Bone marrow (tissue), 2 donors: Measurements from ENCODE around the gene THOP1.

ENCODE experiments used
- DNase-seq, 2 donors: peaks; one replicate each; lab custom pipeline; 2025; lab: John Stamatoyannopoulos, UW

Gene THOP1

DNA sequence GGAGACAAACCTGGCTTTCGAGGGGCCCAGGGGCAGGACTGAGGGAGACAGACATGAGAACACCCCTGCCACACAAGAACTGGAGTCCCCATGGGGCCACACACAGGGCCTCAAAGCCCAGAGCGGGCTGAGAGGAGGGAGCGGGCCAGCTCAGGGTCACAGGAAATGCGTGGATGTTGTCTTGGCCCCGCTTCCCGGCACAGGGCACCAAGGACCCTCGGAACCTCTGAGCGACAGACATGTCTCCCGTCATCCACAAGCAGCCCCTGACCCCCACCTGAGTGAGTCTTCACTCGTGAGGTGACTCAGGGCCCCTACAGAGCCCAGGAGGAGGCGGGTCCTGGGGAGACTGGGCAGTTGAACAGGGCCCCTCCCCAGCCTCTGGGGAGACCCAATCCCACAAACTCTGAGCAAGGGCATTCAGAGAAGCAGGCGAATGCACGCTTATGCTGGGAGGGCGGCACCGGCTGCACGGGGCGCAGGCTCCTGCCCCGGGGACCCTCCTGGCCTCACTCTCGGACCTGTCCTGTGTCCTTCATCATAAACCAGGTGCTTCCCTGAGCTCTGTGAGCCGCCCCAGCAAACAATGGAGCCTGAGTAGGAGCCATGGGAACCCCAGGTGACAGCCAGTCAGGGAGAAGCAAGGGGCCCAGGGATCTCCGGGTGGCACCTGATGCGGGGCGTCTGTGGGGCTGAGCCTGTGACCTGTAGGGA is 22.4 kb upstream of the THOP1 start:
- DNase-seq = no peak

DNA sequence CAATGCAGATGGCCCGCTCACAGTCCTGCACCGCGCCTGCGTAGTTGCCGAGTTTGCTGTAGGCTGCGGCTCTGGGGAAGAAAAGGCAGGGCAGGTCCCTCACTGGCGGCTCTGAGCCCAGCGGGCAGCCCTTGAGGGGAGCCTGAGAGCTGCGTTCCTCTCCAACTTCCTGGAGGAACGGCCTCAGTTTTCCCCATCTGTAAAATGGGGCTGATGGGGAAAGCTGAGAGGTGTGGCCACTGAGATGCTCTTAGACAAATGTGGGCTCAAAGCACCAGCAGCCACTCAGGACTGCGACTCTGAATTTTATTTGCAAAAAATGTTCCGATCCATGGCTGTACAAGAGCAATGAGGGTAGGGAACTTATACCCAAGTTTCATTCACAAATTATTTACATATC is 21.6 kb upstream of the THOP1 start:
- no peak for DNase-seq

DNA sequence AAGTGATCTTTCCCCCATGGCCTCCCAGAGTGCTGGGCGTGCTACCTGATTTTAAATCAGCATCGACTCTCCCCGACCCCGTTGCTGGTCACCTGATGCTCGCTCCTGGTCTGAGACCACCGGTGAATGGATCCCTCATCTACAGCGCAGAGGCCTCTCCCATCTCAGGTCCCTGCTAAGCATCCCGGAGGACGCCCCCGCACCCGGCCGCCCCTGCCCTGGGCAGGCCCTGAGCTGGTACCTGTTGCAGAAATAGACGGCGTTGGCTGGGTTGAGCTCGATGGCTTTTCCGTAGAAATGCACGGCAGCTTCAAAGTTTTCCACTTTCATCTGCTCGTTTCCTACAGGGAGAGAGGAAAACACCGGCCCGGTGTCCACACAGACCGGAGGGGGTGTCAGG is 20.4 kb upstream of the THOP1 start:
- DNase-seq = no peak

DNA sequence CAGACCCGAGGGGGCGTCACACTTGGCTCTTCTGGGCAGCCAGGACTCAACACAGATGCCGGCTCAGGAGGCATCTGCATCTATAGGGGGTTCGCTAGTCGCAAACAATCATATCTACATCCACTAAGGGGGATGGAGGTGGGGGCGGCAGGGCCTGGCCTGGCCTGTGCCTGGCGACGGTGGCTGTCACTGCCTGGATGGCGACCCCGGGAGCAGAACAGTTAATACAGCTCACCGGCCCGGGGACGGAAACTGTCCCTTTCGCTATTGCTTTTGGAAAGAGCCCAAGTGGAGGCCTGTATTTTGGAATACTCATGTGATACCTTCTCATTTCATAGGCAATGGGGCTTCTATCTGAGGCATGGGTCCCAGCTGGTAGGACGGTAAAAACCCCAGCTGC is 19.9 kb upstream of the THOP1 start:
- no peak for DNase-seq

DNA sequence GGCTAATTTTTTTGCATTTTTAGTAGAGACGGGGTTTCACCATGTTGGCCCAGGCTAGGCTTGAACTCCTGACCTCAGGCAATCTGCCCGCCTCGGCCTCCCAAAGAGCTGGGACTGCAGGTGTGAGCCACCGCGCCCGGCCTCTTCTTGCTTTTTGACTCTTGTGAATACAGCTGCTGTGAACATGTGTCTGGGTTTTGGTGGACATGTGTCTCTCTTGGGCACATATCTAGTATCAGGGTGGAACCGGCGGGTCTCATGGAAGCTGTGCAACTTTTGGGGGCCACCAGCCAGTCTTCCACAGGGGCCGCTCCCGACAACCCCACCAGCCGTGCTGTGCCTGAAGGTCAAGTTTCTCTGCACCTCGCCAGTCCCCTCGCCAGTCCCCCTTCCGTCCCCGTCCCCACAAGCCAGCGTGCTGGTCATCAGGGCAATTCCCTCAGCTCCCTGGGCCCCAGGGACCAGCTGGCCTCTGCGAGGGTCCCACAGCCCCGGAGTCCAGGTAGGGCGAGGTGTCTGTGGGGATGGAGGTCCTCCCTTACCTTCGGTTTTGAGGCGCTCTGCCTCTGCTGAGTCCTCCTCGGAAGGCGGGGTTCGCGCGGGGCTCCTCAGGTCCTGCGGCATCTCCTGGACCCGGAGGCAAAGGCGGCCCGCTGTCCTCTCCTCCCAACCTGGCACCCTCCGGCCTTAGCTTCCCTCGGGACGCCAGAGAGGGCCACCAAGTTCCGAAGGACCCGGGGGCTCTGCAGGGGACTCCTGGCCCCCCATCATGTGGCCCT is 18.5 kb upstream of the THOP1 start:
- no peak for DNase-seq

DNA sequence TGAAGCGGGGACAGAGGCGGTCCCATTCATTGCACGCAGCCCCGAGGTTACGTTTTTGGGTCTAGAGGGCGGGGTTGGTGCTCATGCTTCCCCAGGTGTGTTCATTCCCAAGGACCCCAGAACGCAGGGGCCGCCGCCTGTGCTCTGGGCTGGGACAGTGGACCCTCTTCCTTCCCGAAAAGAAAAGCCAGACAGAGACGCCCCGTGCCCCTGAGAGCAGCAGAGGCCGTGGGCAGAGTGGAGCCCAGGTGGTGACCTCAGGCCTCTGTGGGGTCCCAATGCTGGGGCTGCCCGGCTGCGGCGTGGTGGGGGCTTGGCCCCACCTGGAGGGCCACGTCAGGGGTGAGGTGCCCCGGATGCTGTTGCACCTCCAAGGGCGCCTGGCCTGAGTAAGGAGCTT is 17.6 kb upstream of the THOP1 start:
- DNase-seq = no peak

DNA sequence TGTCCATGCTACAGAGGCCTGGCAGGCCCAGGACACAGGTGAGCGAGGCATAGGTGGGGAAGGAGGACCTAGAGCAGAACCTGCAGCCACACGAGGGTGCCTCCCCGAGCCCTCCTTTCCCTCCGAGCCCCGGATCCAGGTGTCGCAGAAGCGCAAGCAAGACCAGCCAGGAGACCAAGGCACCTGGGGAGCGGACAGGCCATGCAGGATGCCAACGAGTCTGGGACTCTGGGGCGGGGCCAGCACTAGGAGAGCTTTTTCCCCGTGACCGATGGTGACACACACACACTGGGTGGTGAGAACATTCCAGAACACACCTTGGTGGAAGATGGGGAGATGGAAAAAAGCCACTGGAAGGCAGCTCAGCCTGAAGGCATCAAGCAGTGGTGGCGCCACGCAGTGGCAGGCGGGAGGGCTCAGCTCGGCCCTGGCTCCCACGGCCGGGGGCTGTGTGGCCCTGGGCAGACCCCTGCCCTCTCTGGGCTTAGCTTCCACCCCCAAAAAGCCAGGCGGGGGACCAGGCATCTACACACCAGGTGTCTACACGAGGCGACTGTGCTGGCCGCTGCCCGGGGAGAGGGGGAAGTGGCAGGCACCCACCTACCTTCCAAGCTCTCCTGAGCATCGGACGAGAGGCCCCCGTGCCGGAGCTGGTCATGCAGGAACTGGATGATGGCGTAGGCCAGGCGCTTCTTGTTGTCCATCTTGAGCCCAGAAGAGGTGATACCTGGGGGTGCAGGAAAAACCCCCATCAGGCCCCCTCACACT is 16.8 kb upstream of the THOP1 start:
- no peak for DNase-seq

DNA sequence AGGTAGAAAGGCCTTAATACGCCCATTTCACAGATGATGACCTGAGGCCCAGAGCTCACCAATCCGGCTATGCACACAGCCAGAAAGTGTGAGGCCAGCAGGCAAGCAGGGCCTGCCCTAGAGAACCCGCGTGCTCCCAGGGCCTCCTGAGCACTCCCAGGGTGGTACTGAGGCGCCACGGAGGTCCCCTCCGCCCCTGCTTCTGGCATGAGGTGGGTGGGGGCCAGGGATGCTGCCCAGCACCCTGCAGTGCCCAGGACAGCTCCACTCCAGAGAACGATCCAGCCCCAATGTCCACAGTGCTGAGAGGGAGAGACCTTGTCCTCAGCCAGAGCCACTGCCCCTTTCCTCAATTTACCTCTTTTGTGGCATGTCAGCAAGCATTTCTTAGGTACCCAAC is 16.1 kb upstream of the THOP1 start:
- DNase-seq = no peak

DNA sequence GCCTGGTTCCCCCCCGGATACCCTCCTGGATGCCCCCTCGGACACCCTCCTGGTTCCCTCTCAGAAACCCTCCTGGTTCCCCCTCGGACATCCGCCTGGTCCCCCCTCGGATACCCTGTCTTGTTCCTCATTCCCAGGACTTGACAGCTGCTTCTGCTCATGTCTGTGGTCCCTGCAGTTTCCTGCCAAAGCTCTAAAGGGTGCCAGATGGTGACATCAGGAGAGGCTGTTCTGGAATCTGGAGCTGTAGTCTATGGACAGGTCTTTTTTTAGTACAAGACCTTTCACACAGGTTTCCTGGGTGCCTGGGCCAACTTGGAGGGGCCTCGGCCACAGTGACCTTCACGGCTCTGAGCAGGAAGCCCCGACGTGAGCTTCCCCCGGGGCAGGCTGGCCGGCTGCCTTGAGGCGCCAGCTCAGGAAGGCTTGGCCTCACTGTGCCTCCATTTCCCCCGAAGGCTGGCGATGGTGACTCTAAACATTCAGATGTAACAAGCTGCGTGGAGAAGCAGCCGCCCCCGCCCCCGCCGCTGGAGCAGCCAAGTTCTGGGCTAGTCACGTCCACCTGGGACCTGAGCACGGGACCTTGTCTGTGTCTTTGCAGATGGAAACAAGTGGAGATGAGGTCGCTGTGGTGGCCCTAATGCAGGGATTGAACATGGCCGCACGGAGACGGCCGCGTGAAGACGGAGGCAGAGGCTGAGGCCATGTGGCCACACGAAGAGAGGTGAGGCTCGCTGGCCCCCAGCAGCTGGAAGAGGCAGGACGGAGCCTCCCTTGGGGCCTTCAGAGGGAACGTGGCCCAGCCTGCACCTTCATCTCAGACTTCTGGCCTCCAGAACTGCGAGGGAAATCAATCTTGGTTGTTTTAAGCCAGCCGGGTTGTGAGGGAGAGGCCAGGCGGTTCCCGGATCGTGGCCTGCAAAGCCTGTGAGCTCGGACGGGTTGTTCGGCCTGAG is 15.0 kb upstream of the THOP1 start:
- DNase-seq = peak in 1 of 2 donors; percentile 77

DNA sequence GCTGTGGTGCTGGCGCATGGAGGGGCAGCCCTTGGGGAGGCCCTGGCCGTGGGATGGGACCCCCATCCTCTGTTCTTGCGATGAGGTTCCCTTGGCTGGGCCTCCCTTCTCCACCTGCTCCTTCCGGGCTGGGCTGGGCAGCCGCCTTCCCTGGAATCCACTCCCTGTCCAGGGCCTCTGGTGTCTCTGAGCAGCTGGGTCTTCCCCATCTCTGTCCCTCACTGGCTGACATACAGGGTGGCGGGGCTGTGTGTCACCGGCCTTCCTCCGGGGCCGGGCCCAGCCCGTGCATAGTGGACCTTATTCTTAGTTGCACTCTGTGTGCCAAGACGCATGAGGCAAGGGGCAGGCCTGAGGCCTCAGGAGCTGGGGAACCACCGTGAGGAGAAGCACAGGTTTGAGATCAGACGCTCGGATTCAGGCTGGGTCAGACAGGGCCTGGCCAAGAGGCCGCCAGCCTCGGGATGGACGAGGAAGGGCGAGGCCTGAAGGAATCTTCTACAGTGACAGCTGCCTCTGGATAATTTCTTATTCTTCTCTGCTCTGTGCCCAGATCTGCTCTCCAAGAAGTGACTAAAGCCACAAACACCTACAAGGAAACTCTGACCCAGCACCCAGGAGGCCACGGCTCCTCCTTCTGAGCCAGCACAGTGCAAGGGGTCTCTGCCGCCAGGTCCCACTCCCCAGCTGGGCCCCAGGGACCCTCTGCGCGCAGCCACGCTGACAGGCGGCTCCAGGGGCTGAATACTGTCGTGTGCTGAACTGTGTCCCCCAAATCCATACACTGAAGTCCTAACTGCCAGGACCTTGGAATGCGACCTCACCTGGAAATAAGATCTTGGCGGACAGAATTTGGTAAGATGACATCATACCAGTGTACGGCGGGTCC is 13.3 kb upstream of the THOP1 start:
- no peak for DNase-seq

DNA sequence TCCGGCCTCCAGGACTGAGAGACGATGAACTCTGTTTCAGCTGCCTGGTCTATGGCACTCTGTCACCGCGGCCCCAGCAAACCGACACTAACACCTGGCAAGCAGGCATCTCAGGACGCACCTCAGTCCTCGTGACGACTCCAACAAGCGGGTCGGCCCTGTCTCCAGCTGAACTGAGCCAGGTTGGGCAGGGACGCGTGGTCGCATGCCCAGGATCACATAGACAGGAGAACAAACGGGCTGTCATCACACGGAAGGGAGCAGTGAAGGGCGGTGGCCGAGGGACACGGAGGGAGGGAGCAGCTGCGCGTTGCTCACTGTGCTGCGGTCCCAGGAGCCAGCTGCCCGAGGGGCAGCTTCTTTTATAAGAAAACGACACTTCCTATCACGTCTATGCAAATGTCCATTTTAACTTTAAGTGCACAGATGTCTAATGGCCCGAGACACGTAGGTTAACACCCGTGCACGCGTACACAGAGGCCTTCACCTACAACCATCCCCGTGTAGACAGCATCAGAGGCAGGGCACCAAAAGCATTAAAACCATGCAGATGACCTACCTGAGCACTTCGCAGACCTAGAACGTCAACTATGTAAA is 11.1 kb upstream of the THOP1 start:
- DNase-seq = no peak

DNA sequence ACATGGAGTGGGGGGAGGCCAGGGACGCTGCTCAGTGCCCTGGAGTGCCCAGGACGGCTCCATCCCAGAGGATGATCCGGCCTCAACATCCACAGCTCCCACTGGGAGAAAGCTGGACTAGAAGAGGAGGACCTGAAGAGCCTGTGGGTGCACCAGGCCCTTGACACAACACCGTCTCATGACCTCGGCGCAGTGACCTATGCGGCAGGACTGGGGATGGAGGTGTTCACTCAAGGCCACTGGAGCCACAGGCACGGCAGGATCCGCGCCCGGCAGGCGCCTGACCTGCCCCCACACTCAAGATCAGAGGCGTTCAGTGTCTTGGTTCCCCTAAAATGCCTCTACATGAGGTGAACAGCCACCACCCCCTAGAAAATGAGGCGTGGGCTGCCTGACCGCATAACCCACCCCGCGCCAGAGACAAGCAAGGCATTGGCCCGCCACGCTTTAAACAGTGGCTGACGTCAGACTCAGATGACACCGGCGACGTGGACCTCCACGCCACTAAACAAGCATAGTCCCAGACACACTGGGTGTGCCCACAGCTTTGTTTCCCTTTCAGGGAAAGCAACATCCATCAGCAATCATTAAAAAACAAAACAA is 10.2 kb upstream of the THOP1 start:
- peak in 1 of 2 donors; percentile 39 for DNase-seq

DNA sequence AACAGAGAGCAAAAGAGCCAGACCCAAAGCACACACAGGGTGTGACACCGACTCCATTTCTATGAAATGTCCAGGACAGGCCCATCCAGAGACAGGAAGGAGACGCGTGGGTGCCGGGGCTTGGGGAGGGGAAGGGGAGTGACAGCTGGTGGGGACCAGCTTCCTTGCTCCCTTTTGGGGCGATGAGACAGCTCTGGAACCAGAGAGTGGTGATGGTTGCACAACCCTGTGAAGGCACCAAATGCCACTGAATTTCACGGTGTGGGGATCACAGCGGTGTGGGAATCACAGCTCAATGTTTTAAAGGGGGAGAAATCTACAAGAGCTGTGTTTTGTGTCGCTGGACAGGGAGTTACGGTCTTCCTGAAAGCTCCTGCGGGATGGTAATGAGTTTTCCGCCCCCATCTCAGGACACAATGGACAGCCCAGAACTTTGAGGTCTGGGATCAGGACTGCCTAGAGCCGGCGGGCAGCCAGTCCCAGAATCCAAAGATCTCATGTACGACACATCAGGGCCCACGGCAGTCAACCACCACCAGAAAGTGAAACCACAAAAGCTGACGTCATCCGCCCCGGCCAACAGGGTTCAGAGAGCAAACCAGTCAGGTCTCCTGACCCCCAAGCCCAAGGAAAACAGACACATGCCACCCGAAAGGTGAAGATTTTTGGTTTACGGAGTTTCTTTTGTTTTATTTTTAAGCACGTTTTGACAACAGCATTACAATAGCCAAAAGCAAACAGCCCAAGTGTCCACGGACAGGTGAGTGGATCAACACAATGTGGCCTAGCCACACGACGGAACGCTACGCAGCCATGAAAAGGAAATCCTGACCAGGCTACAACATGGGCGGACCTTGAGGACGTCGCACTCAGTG is 9.5 kb upstream of the THOP1 start:
- peak; percentile 59 to 68 for DNase-seq

DNA sequence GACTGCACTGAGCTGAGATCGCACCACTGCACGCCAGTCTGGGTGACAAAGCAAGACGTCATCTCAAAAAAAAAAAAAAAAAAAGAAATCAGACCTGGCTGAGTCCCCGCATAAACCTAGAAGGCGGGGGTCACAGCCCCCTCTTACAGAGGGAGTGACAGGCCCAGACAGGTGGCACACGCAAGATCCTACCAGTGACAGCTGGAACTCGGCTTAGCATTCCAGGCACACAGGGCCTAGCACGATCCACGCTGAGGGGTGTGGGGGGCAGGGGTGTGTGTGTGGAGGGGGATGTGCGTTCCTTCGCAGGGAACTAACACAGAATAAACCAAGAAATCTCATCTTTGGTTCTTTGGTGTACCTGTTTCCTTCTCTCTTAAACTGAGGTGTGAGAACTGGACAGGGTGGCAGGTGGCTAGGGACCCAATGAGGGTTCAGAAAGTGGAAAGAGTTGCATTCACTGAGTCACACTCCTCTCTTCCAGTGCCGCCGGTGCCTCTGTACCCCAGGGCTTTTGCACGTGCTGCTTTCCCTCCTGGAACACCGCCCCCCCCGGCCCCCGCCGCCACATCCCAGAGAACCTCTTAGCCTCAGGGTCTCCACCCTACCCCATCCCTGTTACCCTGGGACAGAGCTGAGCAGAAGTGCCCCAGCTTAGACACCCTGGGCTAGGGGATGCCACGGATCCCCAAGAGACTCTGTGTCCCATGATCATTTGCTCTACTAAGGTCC is 7.2 kb upstream of the THOP1 start:
- DNase-seq = no peak

DNA sequence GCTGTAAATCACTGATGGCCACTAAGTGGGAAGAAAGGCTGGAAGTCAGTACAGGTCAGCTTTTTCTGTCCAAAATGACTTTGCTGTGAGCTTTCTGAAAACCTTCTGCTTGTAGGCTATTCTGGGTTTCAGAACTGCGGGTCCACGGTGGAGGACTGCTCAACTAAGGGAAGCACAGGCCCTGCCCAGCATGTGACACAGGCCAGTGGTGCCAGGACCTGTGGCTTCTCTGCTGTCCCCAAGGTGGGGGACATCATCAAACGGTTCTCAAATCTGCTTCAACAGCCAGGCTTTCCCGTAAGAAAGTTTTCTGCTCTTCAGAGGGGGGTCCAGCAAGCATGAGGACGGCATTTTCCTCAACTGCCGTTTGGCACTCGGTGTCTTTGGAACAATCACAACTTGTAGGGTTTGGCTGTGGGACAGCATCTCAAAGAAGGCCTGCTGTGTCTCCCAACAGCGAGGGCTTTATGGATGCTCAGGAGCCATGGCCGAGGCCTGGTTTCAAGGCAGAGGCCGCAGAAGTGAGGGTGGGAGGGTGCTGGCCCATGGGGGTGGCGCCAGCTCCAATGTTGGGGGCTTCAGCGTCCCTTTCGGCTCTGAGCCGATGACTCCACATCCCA is 6.1 kb upstream of the THOP1 start:
- no peak for DNase-seq

DNA sequence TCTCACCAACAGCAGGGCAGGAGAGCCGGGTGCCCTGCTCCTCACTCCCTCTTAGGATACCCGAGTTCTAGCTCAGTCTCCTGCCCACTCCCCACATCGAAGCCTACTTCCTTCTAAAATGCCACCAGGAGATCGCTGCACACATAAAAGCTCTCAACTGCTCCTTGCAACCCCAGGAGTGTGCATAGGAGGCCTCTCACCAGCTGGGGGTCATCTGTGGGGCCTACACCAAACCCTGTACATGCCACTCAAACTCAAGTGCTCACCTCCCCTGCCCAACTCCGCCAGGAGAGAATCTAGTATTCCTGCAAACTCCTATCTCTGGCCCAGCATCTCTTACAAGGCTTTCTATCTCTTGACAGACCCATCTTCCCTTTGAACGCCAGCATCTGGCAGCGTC is 5.0 kb upstream of the THOP1 start:
- DNase-seq = no peak

DNA sequence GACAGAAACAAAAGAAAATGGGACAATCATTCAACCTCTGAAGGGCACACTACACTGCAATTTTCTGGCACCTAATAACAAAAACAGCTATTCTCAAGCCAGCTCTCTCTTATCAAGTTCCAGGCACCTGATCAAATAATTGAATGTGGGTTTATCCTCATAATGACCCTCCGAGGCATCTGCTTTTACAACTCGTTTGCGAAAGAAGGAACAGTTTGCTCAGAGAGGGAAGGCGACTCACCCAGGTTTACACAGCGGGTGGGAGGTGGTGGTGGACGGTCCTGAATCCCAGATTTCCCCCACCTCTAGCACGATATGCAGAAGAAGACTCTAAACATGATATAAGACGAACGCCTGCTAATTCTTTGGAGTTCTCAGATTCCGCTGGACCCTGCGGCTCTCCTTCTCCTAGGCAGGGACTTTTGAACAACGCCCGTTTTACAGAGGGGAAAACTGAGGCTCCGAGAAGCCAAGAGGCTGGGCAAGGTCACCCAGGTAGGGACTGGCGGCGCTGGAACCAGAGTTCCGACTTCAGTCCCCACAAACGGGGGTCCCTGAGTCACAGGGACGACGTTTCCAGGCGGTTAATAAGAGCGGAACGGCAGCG is 2.9 kb upstream of the THOP1 start:
- no peak for DNase-seq
